CD4-positive, alpha-beta T cell (primary cell): ENCODE results near the gene CSTPP1. TPM values are rescaled to one million over a fixed set of nuclear protein-coding genes. Genes with fewer than 3 reads are reported as not detected.

Experiments used
- ATAC-seq: fragments of 200-7000 bp; cut with Tn5 transposase; one replicate; pipeline ENCODE4 v1.10.0; 2022; ENCODE audit warnings: mild to moderate bottlenecking; ENCODE audit not compliant: poor library complexity
- CTCF ChIA-PET: fragments of 350-600 bp; sonication (Branson Sonifier 250); formaldehyde crosslinking; loops from one replicate; lab custom pipeline; 2021; ENCODE audit warnings: antibody characterized with exemption, inconsistent platforms; lab: Charles Lee
- POLR2A ChIA-PET: fragments of 350-600 bp; sonication (Branson Sonifier 250); formaldehyde crosslinking; loops from one replicate; lab custom pipeline; 2021; ENCODE audit warnings: antibody characterized with exemption, inconsistent platforms; lab: Charles Lee
- DNase-seq, 14 experiments: peaks; one replicate each; pipeline ENCODE4 v3.0.0-alpha.2; 2013 to 2020; ENCODE audit warnings: mixed read lengths in 2 of 14
- H3K27ac ChIP-seq, 2 donors: one replicate each; pipeline versions ENCODE4 v1.5.1 to v1.7.0; 2013; ENCODE audit warnings: low read length in 2 of 2, low read depth in 1 of 2, mild to moderate bottlenecking in 1 of 2
- H3K27me3 ChIP-seq, 2 experiments: 1 replicate in 1 of 2; 2 replicates in 1 of 2; pipeline versions ENCODE4 v1.6.1 to v1.7.0; 2013; ENCODE audit warnings: low read length in 2 of 2, control low read depth in 1 of 2, mild to moderate bottlenecking in 1 of 2, moderate library complexity in 1 of 2; ENCODE audit not compliant: insufficient read depth in 2 of 2, control insufficient read depth in 1 of 2
- H3K36me3 ChIP-seq: one replicate; pipeline ENCODE4 v1.6.1; 2013; ENCODE audit warnings: low read length, control low read depth; ENCODE audit not compliant: insufficient read depth
- H3K4me1 ChIP-seq: one replicate; pipeline ENCODE4 v1.6.1; 2013; ENCODE audit warnings: low read length, control low read depth; ENCODE audit not compliant: insufficient read depth
- H3K4me3 ChIP-seq: one replicate; pipeline ENCODE4 v1.5.1; 2013; ENCODE audit warnings: mild to moderate bottlenecking, low read length, moderate library complexity
- H3K9me3 ChIP-seq, 2 experiments: 1 replicate in 1 of 2; 2 replicates in 1 of 2; pipeline versions ENCODE4 v1.6.1 to v1.7.0; 2013; ENCODE audit warnings: low read length in 2 of 2, mild to moderate bottlenecking in 2 of 2, control low read depth in 1 of 2, moderate library complexity in 1 of 2; ENCODE audit not compliant: control insufficient read depth in 1 of 2, insufficient read depth in 1 of 2
- H3K27ac Mint-ChIP-seq: one replicate; pipeline ENCODE4 v1.8.0; 2020; ENCODE audit warnings: mixed read lengths
- H3K27me3 Mint-ChIP-seq: one replicate; pipeline ENCODE4 v1.8.0; 2021; ENCODE audit warnings: mixed read lengths
- H3K36me3 Mint-ChIP-seq: one replicate; pipeline ENCODE4 v1.8.0; 2021; ENCODE audit warnings: low read depth, mixed read lengths
- H3K4me1 Mint-ChIP-seq: one replicate; pipeline ENCODE4 v1.8.0; 2021; ENCODE audit warnings: low read depth, mixed read lengths
- H3K4me3 Mint-ChIP-seq: one replicate; pipeline ENCODE4 v1.8.0; 2020; ENCODE audit warnings: mild to moderate bottlenecking, mixed read lengths
- H3K9me3 Mint-ChIP-seq: one replicate; pipeline ENCODE4 v1.8.0; 2020; ENCODE audit warnings: mixed read lengths
- CTCF ChIP-seq: fragments of 200-600 bp; IDR thresholded peaks from one replicate; pipeline ENCODE4 v1.8.0; 2022; ENCODE audit warnings: antibody characterized with exemption, mild to moderate bottlenecking
- intact Hi-C, 2 experiments: fragments of 100-400 bp; cut with DNase I in 1 of 2; cut with micrococcal nuclease in 1 of 2; formaldehyde crosslinking; loops; one replicate each; pipeline versions ENCODE4 v1.15.1 to v1.9.0; 2023 to 2025; cut with DNase I, micrococcal nuclease
- total RNA-seq, 174 experiments: library from RNA in 2 of 174; stranded (reverse) in 2 of 174; gene quantifications; one replicate each; pipeline ENCODE4 v1.2.3 and lab custom pipeline; 2021 to 2026

The CSTPP1 gene
- total RNA-seq, 2 experiments from 2014 or later, result 6.6 to 7.3 TPM

GRCh38 chr11:47021527-47021818, 84.9 kb downstream of the CSTPP1 start:
- ChIA-PET POLR2A (no interaction called here), CTCF (interaction anchor here (1.5 kb wide), 1 partner anchor 10 kb away, joined by 5 read pairs; no protein-coding TSS in a partner anchor)
- Histone ChIP-seq H3K27ac (no peak overlapping the region), H3K36me3 (no peaks in the 10 kb centered on the region), H3K4me1 (no peaks in the 10 kb centered on the region), H3K4me3 (no peak overlapping the region), H3K27me3 (no peaks in the 10 kb centered on the region), H3K9me3 (no peaks in the 10 kb centered on the region)
- TF ChIP-seq CTCF, result no peak
- Mint-ChIP-seq H3K27ac (no peak overlapping the region), H3K27me3 (no peaks in the 10 kb centered on the region), H3K4me1 (no peaks in the 10 kb centered on the region), H3K4me3 (no peak overlapping the region), H3K9me3 (no peaks in the 10 kb centered on the region), H3K36me3 (no peaks in the 10 kb centered on the region)
- intact Hi-C loops, result no loop called here
- ATAC-seq (no peak), DNase-seq (no peak)

- ChIA-PET CTCF (interaction anchor here (1.5 kb wide), 1 partner anchor 10 kb away, joined by 5 read pairs; no protein-coding TSS in a partner anchor), POLR2A (no interaction called here)
- Histone ChIP-seq H3K36me3 (no peaks in the 10 kb centered on the region), H3K27me3 (no peaks in the 10 kb centered on the region), H3K4me1 (no peaks in the 10 kb centered on the region), H3K4me3 (no peak overlapping the region), H3K27ac (no peak overlapping the region), H3K9me3 (no peaks in the 10 kb centered on the region)
- DNase-seq (no peak), ATAC-seq (no peak)
- no peaks in the 10 kb centered on the region for H3K9me3 Mint-ChIP-seq
- no peak overlapping the region for H3K4me3 Mint-ChIP-seq
- H3K36me3 Mint-ChIP-seq, result no peaks in the 10 kb centered on the region
- intact Hi-C loops, result no loop called here
- H3K27ac Mint-ChIP-seq, result no peak overlapping the region
- no peak for TF ChIP-seq CTCF
- H3K4me1 Mint-ChIP-seq, result no peaks in the 10 kb centered on the region
- no peaks in the 10 kb centered on the region for H3K27me3 Mint-ChIP-seq
Measured at GRCh38 chr11:47021965-47022364, 85.4 kb downstream of the CSTPP1 start.

GRCh38 chr11:47028195-47029093, 91.9 kb downstream of the CSTPP1 start:
- Histone ChIP-seq H3K4me3 (no peak overlapping the region), H3K4me1 (no peaks in the 10 kb centered on the region), H3K27me3 (no peaks in the 10 kb centered on the region), H3K9me3 (no peaks in the 10 kb centered on the region), H3K27ac (no peak overlapping the region), H3K36me3 (no peaks in the 10 kb centered on the region)
- no peak for DNase-seq
- no peak overlapping the region for H3K27ac Mint-ChIP-seq
- CTCF ChIA-PET, result no interaction called here
- POLR2A ChIA-PET, result no interaction called here
- ATAC-seq, result no peak
- H3K9me3 Mint-ChIP-seq, result no peaks in the 10 kb centered on the region
- no peak overlapping the region for H3K4me3 Mint-ChIP-seq
- no peaks in the 10 kb centered on the region for H3K36me3 Mint-ChIP-seq
- H3K4me1 Mint-ChIP-seq, result no peaks in the 10 kb centered on the region
- TF ChIP-seq CTCF, result no peak
- no peaks in the 10 kb centered on the region for H3K27me3 Mint-ChIP-seq
- intact Hi-C loops, result no loop called here
